Stomach (tissue), 4 donors: ENCODE measurements around the gene SLC16A9.

ENCODE experiments used
- EP300 ChIP-seq: sonication (generic); formaldehyde crosslinking; IDR thresholded peaks from one replicate; pipeline ENCODE4 v1.6.1; 2017; ENCODE audit warnings: antibody characterized with exemption
- POLR2A ChIP-seq, 4 donors: fragments of 450-650 bp; IDR thresholded peaks; one replicate each; pipeline ENCODE4 v1.6.1; 2016; ENCODE audit warnings: antibody characterized with exemption in 4 of 4, control low read depth in 2 of 4, mild to moderate bottlenecking in 1 of 4, moderate library complexity in 1 of 4
- POLR2AphosphoS5 ChIP-seq, 3 donors: sonication (generic); formaldehyde crosslinking; IDR thresholded peaks; one replicate each; pipeline ENCODE4 v1.6.1; 2016; ENCODE audit warnings: antibody characterized with exemption in 3 of 3
- TF ChIP-seq, protein P1 (sequence below), 7 experiments: fragments of 450-650 bp in 4 of 7; fragments of 200-600 bp in 3 of 7; sonication (generic) in 3 of 7; IDR thresholded peaks; one replicate each; pipeline ENCODE4 v1.5.1; 2016 to 2019; ENCODE audit warnings: antibody characterized with exemption in 7 of 7, control low read depth in 2 of 7, mild to moderate bottlenecking in 1 of 7

DNA sequence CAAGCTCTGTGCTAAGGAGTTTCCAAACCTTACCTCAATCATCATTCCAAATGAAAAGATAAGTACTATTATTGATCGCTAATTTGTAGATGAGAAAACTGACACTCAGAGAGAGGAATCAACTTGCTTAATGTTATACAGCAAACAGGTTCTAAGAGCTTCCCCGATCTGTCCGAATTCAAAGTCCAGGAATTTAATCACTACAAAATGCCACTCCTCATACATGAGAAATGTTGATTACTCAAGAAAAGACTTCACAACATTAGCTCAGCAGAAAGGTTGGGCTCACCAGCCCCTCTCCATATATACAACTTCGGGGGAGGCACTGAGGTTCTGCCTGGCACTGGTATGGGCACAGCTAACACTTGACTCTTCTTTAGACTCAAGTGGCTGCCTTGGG is 80.7 kb downstream of the SLC16A9 start:
- TF ChIP-seq, protein P1, sequence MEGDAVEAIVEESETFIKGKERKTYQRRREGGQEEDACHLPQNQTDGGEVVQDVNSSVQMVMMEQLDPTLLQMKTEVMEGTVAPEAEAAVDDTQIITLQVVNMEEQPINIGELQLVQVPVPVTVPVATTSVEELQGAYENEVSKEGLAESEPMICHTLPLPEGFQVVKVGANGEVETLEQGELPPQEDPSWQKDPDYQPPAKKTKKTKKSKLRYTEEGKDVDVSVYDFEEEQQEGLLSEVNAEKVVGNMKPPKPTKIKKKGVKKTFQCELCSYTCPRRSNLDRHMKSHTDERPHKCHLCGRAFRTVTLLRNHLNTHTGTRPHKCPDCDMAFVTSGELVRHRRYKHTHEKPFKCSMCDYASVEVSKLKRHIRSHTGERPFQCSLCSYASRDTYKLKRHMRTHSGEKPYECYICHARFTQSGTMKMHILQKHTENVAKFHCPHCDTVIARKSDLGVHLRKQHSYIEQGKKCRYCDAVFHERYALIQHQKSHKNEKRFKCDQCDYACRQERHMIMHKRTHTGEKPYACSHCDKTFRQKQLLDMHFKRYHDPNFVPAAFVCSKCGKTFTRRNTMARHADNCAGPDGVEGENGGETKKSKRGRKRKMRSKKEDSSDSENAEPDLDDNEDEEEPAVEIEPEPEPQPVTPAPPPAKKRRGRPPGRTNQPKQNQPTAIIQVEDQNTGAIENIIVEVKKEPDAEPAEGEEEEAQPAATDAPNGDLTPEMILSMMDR (IDR thresholded peaks at IDR 0.05), result no peak
- TF ChIP-seq POLR2A (IDR thresholded peaks at IDR 0.05) (no peak), EP300 (no peak), POLR2AphosphoS5 (IDR thresholded peaks at IDR 0.05) (no peak)
